HEK293 (cell line): Measurements from ENCODE around the gene SH3TC1.

Experiments
- MYNN ChIP-seq: fragments of 450-650 bp; formaldehyde crosslinking; IDR thresholded peaks from 2 replicates; pipeline ENCODE4 v1.5.1; 2016; ENCODE audit warnings: missing biosample characterization, missing genetic modification characterization, borderline replicate concordance
- PATZ1 ChIP-seq: fragments of 450-650 bp; formaldehyde crosslinking; IDR thresholded peaks from 2 replicates; pipeline ENCODE4 v1.5.1; 2016; ENCODE audit warnings: missing biosample characterization, missing genetic modification characterization
- PRDM1 ChIP-seq: fragments of 450-650 bp; formaldehyde crosslinking; IDR thresholded peaks from 2 replicates; pipeline ENCODE4; 2016; ENCODE audit warnings: missing biosample characterization, missing genetic modification characterization
- ZBTB8A ChIP-seq: fragments of 450-650 bp; formaldehyde crosslinking; IDR thresholded peaks from 2 replicates; pipeline ENCODE4 v1.5.1; 2016; ENCODE audit warnings: missing biosample characterization, missing genetic modification characterization
- ZNF146 ChIP-seq: fragments of 450-650 bp; formaldehyde crosslinking; IDR thresholded peaks from 2 replicates; pipeline ENCODE4 v1.5.1; 2016; ENCODE audit warnings: missing biosample characterization, missing genetic modification characterization
- ZNF555 ChIP-seq: fragments of 450-650 bp; formaldehyde crosslinking; conservative IDR thresholded peaks from 2 replicates; pipeline ENCODE4 v1.5.1; 2017; ENCODE audit warnings: missing biosample characterization, mild to moderate bottlenecking, missing genetic modification characterization, inconsistent platforms
- TF ChIP-seq, protein P1 (sequence below): fragments of 450-650 bp; formaldehyde crosslinking; IDR thresholded peaks from 2 replicates; pipeline ENCODE4 v1.5.1; 2016; ENCODE audit warnings: missing biosample characterization, missing genetic modification characterization
- TF ChIP-seq, protein P2 (sequence below): fragments of 450-650 bp; formaldehyde crosslinking; IDR thresholded peaks from 2 replicates; pipeline ENCODE4 v1.5.1; 2016; ENCODE audit warnings: missing biosample characterization, missing genetic modification characterization
- TF ChIP-seq, protein P3 (sequence below): fragments of 450-650 bp; formaldehyde crosslinking; IDR thresholded peaks from 2 replicates; pipeline ENCODE4 v1.5.1; 2016; ENCODE audit warnings: missing biosample characterization, missing genetic modification characterization, low read depth
- TF ChIP-seq, protein P4 (sequence below): IDR thresholded peaks from 2 replicates; pipeline ENCODE4 v1.6.1; 2011; ENCODE audit warnings: mild to moderate bottlenecking, low read depth, low read length, borderline replicate concordance

- TF ChIP-seq PATZ1 (tag by site-specific recombination) = no peak
- TF ChIP-seq, protein P1, sequence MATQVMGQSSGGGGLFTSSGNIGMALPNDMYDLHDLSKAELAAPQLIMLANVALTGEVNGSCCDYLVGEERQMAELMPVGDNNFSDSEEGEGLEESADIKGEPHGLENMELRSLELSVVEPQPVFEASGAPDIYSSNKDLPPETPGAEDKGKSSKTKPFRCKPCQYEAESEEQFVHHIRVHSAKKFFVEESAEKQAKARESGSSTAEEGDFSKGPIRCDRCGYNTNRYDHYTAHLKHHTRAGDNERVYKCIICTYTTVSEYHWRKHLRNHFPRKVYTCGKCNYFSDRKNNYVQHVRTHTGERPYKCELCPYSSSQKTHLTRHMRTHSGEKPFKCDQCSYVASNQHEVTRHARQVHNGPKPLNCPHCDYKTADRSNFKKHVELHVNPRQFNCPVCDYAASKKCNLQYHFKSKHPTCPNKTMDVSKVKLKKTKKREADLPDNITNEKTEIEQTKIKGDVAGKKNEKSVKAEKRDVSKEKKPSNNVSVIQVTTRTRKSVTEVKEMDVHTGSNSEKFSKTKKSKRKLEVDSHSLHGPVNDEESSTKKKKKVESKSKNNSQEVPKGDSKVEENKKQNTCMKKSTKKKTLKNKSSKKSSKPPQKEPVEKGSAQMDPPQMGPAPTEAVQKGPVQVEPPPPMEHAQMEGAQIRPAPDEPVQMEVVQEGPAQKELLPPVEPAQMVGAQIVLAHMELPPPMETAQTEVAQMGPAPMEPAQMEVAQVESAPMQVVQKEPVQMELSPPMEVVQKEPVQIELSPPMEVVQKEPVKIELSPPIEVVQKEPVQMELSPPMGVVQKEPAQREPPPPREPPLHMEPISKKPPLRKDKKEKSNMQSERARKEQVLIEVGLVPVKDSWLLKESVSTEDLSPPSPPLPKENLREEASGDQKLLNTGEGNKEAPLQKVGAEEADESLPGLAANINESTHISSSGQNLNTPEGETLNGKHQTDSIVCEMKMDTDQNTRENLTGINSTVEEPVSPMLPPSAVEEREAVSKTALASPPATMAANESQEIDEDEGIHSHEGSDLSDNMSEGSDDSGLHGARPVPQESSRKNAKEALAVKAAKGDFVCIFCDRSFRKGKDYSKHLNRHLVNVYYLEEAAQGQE = no peak
- TF ChIP-seq MYNN (tag by site-specific recombination) = no peak
- TF ChIP-seq, protein P2, sequence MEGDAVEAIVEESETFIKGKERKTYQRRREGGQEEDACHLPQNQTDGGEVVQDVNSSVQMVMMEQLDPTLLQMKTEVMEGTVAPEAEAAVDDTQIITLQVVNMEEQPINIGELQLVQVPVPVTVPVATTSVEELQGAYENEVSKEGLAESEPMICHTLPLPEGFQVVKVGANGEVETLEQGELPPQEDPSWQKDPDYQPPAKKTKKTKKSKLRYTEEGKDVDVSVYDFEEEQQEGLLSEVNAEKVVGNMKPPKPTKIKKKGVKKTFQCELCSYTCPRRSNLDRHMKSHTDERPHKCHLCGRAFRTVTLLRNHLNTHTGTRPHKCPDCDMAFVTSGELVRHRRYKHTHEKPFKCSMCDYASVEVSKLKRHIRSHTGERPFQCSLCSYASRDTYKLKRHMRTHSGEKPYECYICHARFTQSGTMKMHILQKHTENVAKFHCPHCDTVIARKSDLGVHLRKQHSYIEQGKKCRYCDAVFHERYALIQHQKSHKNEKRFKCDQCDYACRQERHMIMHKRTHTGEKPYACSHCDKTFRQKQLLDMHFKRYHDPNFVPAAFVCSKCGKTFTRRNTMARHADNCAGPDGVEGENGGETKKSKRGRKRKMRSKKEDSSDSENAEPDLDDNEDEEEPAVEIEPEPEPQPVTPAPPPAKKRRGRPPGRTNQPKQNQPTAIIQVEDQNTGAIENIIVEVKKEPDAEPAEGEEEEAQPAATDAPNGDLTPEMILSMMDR (tag by site-specific recombination) = no peak
- no peak for TF ChIP-seq PRDM1 (tag by site-specific recombination)
- TF ChIP-seq, protein P3, sequence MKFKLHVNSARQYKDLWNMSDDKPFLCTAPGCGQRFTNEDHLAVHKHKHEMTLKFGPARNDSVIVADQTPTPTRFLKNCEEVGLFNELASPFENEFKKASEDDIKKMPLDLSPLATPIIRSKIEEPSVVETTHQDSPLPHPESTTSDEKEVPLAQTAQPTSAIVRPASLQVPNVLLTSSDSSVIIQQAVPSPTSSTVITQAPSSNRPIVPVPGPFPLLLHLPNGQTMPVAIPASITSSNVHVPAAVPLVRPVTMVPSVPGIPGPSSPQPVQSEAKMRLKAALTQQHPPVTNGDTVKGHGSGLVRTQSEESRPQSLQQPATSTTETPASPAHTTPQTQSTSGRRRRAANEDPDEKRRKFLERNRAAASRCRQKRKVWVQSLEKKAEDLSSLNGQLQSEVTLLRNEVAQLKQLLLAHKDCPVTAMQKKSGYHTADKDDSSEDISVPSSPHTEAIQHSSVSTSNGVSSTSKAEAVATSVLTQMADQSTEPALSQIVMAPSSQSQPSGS (tag by site-specific recombination) = no peak
- TF ChIP-seq ZNF555 (tag by site-specific recombination) = no peak
- no peak for TF ChIP-seq ZNF146 (tag by site-specific recombination)
- TF ChIP-seq, protein P4, sequence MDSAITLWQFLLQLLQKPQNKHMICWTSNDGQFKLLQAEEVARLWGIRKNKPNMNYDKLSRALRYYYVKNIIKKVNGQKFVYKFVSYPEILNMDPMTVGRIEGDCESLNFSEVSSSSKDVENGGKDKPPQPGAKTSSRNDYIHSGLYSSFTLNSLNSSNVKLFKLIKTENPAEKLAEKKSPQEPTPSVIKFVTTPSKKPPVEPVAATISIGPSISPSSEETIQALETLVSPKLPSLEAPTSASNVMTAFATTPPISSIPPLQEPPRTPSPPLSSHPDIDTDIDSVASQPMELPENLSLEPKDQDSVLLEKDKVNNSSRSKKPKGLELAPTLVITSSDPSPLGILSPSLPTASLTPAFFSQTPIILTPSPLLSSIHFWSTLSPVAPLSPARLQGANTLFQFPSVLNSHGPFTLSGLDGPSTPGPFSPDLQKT = no peak
- no peak for TF ChIP-seq ZBTB8A (tag by site-specific recombination)
These were observed 49.4 kb upstream of the SH3TC1 start for GRCh38 chr4:8149664-8150063.
